HEK293 (cell line): ENCODE data around the gene FGD6.

Experiments used
- CTCF ChIA-PET: fragments of 350-600 bp; formaldehyde crosslinking; extraction: SDS; loops from one replicate; lab custom pipeline; 2021; ENCODE audit warnings: antibody characterized with exemption; lab: Yijun Ruan, JAX
- POLR2A ChIA-PET: fragments of 300-600 bp; formaldehyde crosslinking; extraction: SDS; loops from one replicate; lab custom pipeline; 2020; ENCODE audit warnings: antibody characterized with exemption, inconsistent platforms; lab: Yijun Ruan, JAX
- H3K27ac ChIP-seq: fragments of 200-500 bp; sonication (Bioruptor generic); 2 replicates; pipeline ENCODE4 v1.5.1; 2014; ENCODE audit warnings: low read depth, low read length, control low read depth, inconsistent platforms; ENCODE audit errors: extremely low read depth
- H3K36me3 ChIP-seq, 2 experiments: fragments of 200-500 bp in 1 of 2; sonication (Bioruptor generic) in 1 of 2; 1 replicate in 1 of 2; 2 replicates in 1 of 2; pipeline ENCODE4 v1.5.1; 2014 to 2017; ENCODE audit warnings: inconsistent platforms in 2 of 2, low read length in 2 of 2; ENCODE audit not compliant: control insufficient read depth in 2 of 2, insufficient read depth in 1 of 2
- H3K4me1 ChIP-seq: fragments of 200-500 bp; sonication (Bioruptor generic); 2 replicates; pipeline ENCODE4 v1.5.1; 2014; ENCODE audit warnings: mild to moderate bottlenecking, low read length, inconsistent platforms; ENCODE audit not compliant: control insufficient read depth, insufficient read depth
- H3K4me3 ChIP-seq: 2 replicates; pipeline ENCODE4 v1.5.1; 2011; ENCODE audit warnings: low read depth, mild to moderate bottlenecking, control low read depth, low read length, moderate library complexity
- H3K9me3 ChIP-seq: fragments of 200-500 bp; sonication (Bioruptor generic); 2 replicates; pipeline ENCODE4 v1.5.1; 2014; ENCODE audit warnings: low read depth, low read length, inconsistent platforms; ENCODE audit not compliant: control insufficient read depth, insufficient read depth
- EGR2 ChIP-seq: fragments of 450-650 bp; formaldehyde crosslinking; IDR thresholded peaks from 2 replicates; pipeline ENCODE4 v1.5.1; 2016; ENCODE audit warnings: low read depth, missing biosample characterization, missing genetic modification characterization
- FEZF1 ChIP-seq: fragments of 450-650 bp; formaldehyde crosslinking; IDR thresholded peaks from 2 replicates; pipeline ENCODE4 v1.5.1; 2016; ENCODE audit warnings: missing biosample characterization, missing genetic modification characterization
- GLIS1 ChIP-seq: fragments of 450-650 bp; formaldehyde crosslinking; IDR thresholded peaks from 2 replicates; pipeline ENCODE4 v1.5.1; 2016; ENCODE audit warnings: missing biosample characterization, missing genetic modification characterization
- IKZF3 ChIP-seq: fragments of 450-650 bp; IDR thresholded peaks from 2 replicates; pipeline ENCODE4 v1.5.0; 2018; ENCODE audit warnings: missing biosample characterization, mild to moderate bottlenecking, missing genetic modification characterization, moderate library complexity
- OSR2 ChIP-seq: fragments of 450-650 bp; formaldehyde crosslinking; IDR thresholded peaks from 2 replicates; pipeline ENCODE4 v1.5.1; 2016; ENCODE audit warnings: missing biosample characterization, missing genetic modification characterization
- PRDM1 ChIP-seq: fragments of 450-650 bp; formaldehyde crosslinking; IDR thresholded peaks from 2 replicates; pipeline ENCODE4; 2016; ENCODE audit warnings: missing biosample characterization, missing genetic modification characterization
- SP7 ChIP-seq: fragments of 450-650 bp; formaldehyde crosslinking; IDR thresholded peaks from 2 replicates; pipeline ENCODE4 v1.5.1; 2016; ENCODE audit warnings: missing biosample characterization, missing genetic modification characterization
- TCF7L2 ChIP-seq: IDR thresholded peaks from 2 replicates; pipeline ENCODE4 v1.6.1; 2011; ENCODE audit warnings: low read depth, mild to moderate bottlenecking, inconsistent platforms, low read length, moderate library complexity, borderline replicate concordance
- ZEB2 ChIP-seq: fragments of 450-650 bp; formaldehyde crosslinking; IDR thresholded peaks from 2 replicates; pipeline ENCODE4 v1.5.1; 2016; ENCODE audit warnings: missing biosample characterization, missing genetic modification characterization
- ZIC2 ChIP-seq: fragments of 450-650 bp; formaldehyde crosslinking; IDR thresholded peaks from 2 replicates; pipeline ENCODE4 v1.5.1; 2016; ENCODE audit warnings: missing biosample characterization, missing genetic modification characterization
- ZNF202 ChIP-seq: fragments of 450-650 bp; formaldehyde crosslinking; IDR thresholded peaks from 2 replicates; pipeline ENCODE4 v1.5.1; 2016; ENCODE audit warnings: missing biosample characterization, missing genetic modification characterization, borderline replicate concordance
- ZNF311 ChIP-seq: fragments of 450-650 bp; formaldehyde crosslinking; IDR thresholded peaks from 2 replicates; pipeline ENCODE4 v1.5.1; 2017; ENCODE audit warnings: missing biosample characterization, missing genetic modification characterization, borderline replicate concordance
- ZNF335 ChIP-seq: fragments of 450-650 bp; formaldehyde crosslinking; conservative IDR thresholded peaks from 2 replicates; pipeline ENCODE4 v1.5.1; 2016; ENCODE audit warnings: missing biosample characterization, missing genetic modification characterization
- ZNF341 ChIP-seq: fragments of 450-650 bp; formaldehyde crosslinking; IDR thresholded peaks from 2 replicates; pipeline ENCODE4; 2016; ENCODE audit warnings: low read depth, missing biosample characterization, missing genetic modification characterization
- ZNF391 ChIP-seq: fragments of 450-650 bp; formaldehyde crosslinking; IDR thresholded peaks from 2 replicates; pipeline ENCODE4 v1.5.1; 2016; ENCODE audit warnings: low read depth, missing biosample characterization, missing genetic modification characterization, borderline replicate concordance
- ZNF660 ChIP-seq: fragments of 450-650 bp; IDR thresholded peaks from 2 replicates; pipeline ENCODE4 v1.5.1; 2018; ENCODE audit warnings: missing biosample characterization, mild to moderate bottlenecking, missing genetic modification characterization
- ZNF777 ChIP-seq: fragments of 450-650 bp; formaldehyde crosslinking; IDR thresholded peaks from 2 replicates; pipeline ENCODE4 v1.5.1; 2017; ENCODE audit warnings: missing biosample characterization, missing genetic modification characterization, borderline replicate concordance
- ZNF843 ChIP-seq: fragments of 450-650 bp; formaldehyde crosslinking; IDR thresholded peaks from 2 replicates; pipeline ENCODE4 v1.5.1; 2016; ENCODE audit warnings: missing biosample characterization, missing genetic modification characterization
- TF ChIP-seq, protein P1 (sequence below): fragments of 450-650 bp; formaldehyde crosslinking; IDR thresholded peaks from 2 replicates; pipeline ENCODE4 v1.5.1; 2017; ENCODE audit warnings: missing biosample characterization, missing genetic modification characterization
- TF ChIP-seq, protein P2 (sequence below): fragments of 450-650 bp; formaldehyde crosslinking; IDR thresholded peaks from 2 replicates; pipeline ENCODE4 v1.5.1; 2016; ENCODE audit warnings: missing biosample characterization, missing genetic modification characterization
- TF ChIP-seq, protein P3 (sequence below): fragments of 450-650 bp; formaldehyde crosslinking; IDR thresholded peaks from 2 replicates; pipeline ENCODE4 v1.5.1; 2016; ENCODE audit warnings: missing biosample characterization, missing genetic modification characterization
- TF ChIP-seq, protein P4 (sequence below): fragments of 450-650 bp; formaldehyde crosslinking; IDR thresholded peaks from 2 replicates; pipeline ENCODE4 v1.5.1; 2017; ENCODE audit warnings: missing biosample characterization, missing genetic modification characterization
- TF ChIP-seq, protein P5 (sequence below): fragments of 450-650 bp; formaldehyde crosslinking; IDR thresholded peaks from 2 replicates; pipeline ENCODE4 v1.5.1; 2017; ENCODE audit warnings: missing biosample characterization, missing genetic modification characterization

The FGD6 gene

DNA sequence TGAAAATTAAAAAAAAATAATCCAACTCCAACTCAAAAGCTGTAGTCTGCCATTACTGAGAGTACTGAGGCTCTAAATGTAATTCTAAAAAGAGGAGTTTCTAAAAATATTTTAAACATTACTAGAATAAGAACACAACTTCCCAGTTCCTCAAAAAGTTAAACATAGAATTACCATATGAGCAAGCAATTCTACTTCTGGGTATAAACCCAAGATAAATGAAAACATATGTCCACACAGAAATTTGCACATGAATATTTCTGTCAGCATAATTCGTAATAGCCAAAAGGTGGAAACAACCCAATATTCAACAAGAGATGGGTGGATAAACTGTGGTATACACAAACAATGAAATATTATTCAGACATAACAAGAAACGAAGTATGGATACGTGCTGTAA lies 128.9 kb downstream of the FGD6 start (continued):
- TF ChIP-seq, protein P1, sequence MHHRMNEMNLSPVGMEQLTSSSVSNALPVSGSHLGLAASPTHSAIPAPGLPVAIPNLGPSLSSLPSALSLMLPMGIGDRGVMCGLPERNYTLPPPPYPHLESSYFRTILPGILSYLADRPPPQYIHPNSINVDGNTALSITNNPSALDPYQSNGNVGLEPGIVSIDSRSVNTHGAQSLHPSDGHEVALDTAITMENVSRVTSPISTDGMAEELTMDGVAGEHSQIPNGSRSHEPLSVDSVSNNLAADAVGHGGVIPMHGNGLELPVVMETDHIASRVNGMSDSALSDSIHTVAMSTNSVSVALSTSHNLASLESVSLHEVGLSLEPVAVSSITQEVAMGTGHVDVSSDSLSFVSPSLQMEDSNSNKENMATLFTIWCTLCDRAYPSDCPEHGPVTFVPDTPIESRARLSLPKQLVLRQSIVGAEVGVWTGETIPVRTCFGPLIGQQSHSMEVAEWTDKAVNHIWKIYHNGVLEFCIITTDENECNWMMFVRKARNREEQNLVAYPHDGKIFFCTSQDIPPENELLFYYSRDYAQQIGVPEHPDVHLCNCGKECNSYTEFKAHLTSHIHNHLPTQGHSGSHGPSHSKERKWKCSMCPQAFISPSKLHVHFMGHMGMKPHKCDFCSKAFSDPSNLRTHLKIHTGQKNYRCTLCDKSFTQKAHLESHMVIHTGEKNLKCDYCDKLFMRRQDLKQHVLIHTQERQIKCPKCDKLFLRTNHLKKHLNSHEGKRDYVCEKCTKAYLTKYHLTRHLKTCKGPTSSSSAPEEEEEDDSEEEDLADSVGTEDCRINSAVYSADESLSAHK (tag by site-specific recombination), result no peak
- TF ChIP-seq ZNF391, result no peak
- TF ChIP-seq EGR2, result no peak
- TF ChIP-seq ZNF777, result no peak
- TF ChIP-seq, all 188 proteins: peak for 0

DNA sequence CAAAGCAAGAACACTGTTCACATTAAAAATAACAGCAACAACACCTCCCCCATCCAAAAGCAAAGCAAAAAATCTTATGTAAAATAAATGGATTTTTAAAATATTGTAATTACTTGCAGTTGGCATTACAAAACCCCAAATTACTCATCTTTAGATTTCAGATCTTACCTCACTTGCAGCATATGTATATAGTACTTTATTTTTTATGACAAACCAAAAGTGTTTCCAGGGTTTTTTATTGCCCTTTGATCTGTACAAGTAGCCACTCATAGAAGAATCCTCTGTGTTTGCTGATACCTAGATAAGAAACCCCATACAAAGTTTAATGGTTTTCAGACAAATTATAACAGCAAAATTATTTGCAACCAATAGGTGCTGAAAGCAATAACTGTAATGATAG lies 131.7 kb downstream of the FGD6 start:
- H3K4me1 ChIP-seq, result peaks cover 15% of the 10 kb centered on the region
- POLR2A ChIA-PET, result interaction anchor here (0.7 to 2.1 kb wide), 4 partner anchors 12 to 388 kb away, joined by 3 to 12 read pairs (median 5); partner anchors contain the start of genes METAP2 and NR2C1

DNA sequence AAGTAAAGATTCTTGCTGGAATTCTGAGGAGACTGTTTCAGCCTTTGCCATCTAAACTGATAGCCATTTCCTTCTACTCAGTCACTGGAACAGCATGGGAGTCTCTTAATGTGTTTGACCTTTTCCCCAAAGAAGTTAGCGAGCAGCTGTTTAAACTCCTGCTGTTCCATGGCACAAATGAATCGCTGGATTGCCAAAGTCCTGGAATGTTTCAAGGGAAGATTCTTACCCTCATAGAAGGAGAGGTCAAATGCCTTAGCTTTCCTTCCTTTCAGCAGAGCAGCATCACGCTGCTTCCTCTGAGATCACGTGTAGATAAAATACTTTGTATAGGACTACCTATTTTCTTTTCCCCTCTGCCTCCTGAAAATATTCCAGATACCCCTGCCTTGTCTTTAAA lies 133.3 kb downstream of the FGD6 start:
- peaks cover 15% of the 10 kb centered on the region for H3K4me1 ChIP-seq
- no peak overlapping the region for H3K4me3 ChIP-seq
- no peaks in the 10 kb centered on the region for H3K9me3 ChIP-seq
- TF ChIP-seq ZNF341 (tag by site-specific recombination), result peak; percentile 86
- TF ChIP-seq, protein P1 (tag by site-specific recombination), result peak; percentile 77
- TF ChIP-seq ZNF660 (tag by site-specific recombination), result peak; percentile 77
- no peak for TF ChIP-seq ZEB2 (tag by site-specific recombination)
- TF ChIP-seq ZIC2, result peak; percentile 74
- TF ChIP-seq ZNF335 (tag by site-specific recombination), result peak; percentile 18; the same call in 1 of the 2 replicates
- TF ChIP-seq, protein P2, sequence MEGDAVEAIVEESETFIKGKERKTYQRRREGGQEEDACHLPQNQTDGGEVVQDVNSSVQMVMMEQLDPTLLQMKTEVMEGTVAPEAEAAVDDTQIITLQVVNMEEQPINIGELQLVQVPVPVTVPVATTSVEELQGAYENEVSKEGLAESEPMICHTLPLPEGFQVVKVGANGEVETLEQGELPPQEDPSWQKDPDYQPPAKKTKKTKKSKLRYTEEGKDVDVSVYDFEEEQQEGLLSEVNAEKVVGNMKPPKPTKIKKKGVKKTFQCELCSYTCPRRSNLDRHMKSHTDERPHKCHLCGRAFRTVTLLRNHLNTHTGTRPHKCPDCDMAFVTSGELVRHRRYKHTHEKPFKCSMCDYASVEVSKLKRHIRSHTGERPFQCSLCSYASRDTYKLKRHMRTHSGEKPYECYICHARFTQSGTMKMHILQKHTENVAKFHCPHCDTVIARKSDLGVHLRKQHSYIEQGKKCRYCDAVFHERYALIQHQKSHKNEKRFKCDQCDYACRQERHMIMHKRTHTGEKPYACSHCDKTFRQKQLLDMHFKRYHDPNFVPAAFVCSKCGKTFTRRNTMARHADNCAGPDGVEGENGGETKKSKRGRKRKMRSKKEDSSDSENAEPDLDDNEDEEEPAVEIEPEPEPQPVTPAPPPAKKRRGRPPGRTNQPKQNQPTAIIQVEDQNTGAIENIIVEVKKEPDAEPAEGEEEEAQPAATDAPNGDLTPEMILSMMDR (tag by site-specific recombination), result no peak
- TF ChIP-seq IKZF3 (tag by site-specific recombination), result peak; percentile 77
- TF ChIP-seq PRDM1 (tag by site-specific recombination), result peak; percentile 44; the same call in 1 of the 2 replicates
- CTCF ChIA-PET, result interaction anchor here (0.6 to 3.0 kb wide), 3 partner anchors 10 to 1265 kb away, joined by 3 to 28 read pairs (median 6); partner anchors contain the start of gene NR2C1
- POLR2A ChIA-PET, result interaction anchor here (2.1 kb wide), 1 partner anchor 10 kb away, joined by 12 read pairs; the partner anchor contains the start of gene NR2C1
- H3K27ac ChIP-seq, result no peak overlapping the region
- H3K36me3 ChIP-seq, result no peaks in the 10 kb centered on the region

More for the DNA sequence above, 131.7 kb downstream of the FGD6 start:
- Histone ChIP-seq H3K27ac (no peak overlapping the region), H3K36me3 (no peaks in the 10 kb centered on the region), H3K9me3 (no peaks in the 10 kb centered on the region), H3K4me3 (no peak overlapping the region)
- TF ChIP-seq, protein P3, sequence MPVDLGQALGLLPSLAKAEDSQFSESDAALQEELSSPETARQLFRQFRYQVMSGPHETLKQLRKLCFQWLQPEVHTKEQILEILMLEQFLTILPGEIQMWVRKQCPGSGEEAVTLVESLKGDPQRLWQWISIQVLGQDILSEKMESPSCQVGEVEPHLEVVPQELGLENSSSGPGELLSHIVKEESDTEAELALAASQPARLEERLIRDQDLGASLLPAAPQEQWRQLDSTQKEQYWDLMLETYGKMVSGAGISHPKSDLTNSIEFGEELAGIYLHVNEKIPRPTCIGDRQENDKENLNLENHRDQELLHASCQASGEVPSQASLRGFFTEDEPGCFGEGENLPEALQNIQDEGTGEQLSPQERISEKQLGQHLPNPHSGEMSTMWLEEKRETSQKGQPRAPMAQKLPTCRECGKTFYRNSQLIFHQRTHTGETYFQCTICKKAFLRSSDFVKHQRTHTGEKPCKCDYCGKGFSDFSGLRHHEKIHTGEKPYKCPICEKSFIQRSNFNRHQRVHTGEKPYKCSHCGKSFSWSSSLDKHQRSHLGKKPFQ (tag by site-specific recombination), result 0 out of 2 replicates have a peak, but pooled peaks have one; percentile 12
- peak; percentile 21; the same call in 1 of the 2 replicates for TF ChIP-seq GLIS1 (tag by site-specific recombination)
- peak; percentile 70; the same call in 1 of the 2 replicates for TF ChIP-seq OSR2 (tag by site-specific recombination)
- peak; percentile 39 for TF ChIP-seq FEZF1 (tag by site-specific recombination)
- peak; percentile 44; the same call in 1 of the 2 replicates for TF ChIP-seq ZNF843
- TF ChIP-seq, protein P4, sequence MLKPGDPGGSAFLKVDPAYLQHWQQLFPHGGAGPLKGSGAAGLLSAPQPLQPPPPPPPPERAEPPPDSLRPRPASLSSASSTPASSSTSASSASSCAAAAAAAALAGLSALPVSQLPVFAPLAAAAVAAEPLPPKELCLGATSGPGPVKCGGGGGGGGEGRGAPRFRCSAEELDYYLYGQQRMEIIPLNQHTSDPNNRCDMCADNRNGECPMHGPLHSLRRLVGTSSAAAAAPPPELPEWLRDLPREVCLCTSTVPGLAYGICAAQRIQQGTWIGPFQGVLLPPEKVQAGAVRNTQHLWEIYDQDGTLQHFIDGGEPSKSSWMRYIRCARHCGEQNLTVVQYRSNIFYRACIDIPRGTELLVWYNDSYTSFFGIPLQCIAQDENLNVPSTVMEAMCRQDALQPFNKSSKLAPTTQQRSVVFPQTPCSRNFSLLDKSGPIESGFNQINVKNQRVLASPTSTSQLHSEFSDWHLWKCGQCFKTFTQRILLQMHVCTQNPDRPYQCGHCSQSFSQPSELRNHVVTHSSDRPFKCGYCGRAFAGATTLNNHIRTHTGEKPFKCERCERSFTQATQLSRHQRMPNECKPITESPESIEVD (tag by site-specific recombination), result peak; percentile 91
- TF ChIP-seq TCF7L2, result peak; percentile 91
- TF ChIP-seq, protein P5, sequence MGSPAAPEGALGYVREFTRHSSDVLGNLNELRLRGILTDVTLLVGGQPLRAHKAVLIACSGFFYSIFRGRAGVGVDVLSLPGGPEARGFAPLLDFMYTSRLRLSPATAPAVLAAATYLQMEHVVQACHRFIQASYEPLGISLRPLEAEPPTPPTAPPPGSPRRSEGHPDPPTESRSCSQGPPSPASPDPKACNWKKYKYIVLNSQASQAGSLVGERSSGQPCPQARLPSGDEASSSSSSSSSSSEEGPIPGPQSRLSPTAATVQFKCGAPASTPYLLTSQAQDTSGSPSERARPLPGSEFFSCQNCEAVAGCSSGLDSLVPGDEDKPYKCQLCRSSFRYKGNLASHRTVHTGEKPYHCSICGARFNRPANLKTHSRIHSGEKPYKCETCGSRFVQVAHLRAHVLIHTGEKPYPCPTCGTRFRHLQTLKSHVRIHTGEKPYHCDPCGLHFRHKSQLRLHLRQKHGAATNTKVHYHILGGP, result peak; percentile 63
- no peak for TF ChIP-seq ZNF202 (tag by site-specific recombination)
- TF ChIP-seq ZNF311 (tag by site-specific recombination), result no peak
- no peak for TF ChIP-seq SP7
- CTCF ChIA-PET, result interaction anchor here (0.6 to 3.0 kb wide), 3 partner anchors 9 to 488 kb away, joined by 3 to 28 read pairs (median 5); partner anchors contain the start of gene NR2C1
